ENCODE data around the gene AGK.
"Not testable (repeated sequence)": the region's sequence is repeated elsewhere in the genome, so short reads cannot be mapped to it uniquely, and the experiment has no call there.

AGK gene

DNA sequence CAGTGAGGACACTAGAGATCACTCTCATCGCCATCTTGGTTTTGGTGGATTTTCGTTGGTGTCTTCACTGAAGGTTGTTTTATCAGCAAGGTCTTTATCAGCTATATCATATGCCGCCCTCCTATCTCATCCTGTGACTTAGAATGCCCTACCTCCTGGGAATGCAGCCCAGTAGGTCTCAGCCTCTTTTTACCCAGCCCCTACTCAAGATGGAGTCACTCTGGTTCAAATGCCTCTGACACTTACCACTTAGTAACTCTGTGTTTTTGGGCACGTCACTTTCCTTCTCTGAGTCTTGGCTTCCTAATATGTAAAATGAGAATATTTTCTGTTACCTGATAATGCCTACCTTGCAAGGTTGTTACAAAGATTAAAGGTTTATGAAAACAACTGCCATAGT is 37.7 kb downstream of the AGK start:
- DNase-seq: no peak

DNA sequence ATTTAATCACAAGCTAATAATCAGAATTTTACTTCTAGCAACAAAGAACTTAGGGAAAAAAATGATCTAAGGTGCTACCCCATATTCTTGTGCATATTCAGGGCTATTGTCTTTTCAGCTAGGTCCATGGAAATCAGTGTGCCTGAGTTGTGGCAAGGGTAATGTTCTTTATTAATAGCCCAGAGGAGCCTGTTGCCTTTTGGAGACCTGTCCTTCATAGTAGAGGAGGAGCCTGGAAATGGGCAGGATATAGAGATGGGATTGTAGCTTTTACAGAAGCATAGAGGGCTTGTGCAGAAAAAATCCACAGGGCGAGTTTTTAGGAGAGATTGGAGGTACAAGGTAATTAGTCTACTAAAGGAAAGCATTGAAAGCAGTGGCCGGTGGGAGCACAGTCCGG is 38.9 kb downstream of the AGK start:
- no peak for DNase-seq

DNA sequence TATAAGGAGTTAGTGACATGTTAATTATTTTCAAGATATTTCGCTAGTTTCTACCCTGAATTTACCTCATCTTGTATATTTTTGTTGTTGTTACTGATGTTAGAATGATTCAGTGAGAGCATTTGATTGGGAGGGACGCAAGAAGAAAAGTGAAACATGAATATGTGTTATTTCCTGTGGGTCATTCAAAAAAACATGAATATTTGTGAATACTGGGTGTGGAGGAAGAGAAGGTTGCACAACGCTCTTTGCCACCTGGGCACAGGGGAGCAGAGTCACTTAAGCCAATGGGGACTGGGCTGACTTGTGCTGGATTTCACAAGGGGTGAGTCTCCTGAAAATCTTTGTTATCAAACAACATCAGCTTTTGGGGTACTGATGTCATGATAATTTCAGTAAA is 39.5 kb downstream of the AGK start:
- DNase-seq: no peak

DNA sequence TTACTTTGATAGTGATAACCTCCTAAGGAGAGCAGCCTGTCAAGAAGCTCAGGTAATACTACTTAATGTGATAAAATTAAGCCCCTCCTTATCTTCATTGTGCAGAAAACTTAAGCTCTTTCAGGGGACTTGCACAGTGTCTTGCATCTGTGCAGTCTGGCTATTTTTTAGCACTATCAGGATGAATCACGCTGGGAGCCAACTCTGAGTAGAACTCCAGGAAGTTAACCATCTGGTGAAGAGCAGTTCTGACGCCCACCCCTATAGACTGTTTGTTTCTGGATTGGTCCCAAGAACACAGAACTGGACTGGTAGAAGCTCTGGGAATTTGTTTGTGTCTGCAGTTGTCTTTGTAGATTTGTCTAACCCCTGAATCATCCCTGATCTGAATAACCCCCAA is 41.9 kb downstream of the AGK start:
- peak; percentile 7 for DNase-seq

DNA sequence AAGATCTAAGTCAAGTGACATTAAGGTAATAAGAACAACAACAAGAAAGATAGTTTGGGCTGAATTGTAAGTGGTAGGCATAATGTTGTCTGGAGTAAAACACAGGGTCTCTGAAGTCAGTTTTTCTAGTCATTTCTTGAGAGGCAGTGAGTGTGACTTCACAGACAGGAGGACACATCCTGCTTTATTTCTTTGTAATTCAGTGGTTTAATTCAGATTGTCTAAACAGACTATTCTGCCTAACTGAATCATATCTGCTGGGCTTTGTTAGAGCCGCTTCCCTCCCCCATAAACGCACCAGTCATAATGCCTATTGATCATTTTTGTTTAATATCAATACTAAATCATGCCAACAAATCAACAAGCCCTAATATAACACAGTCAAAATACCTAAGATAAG is 46.8 kb downstream of the AGK start:
- no peak for DNase-seq

DNA sequence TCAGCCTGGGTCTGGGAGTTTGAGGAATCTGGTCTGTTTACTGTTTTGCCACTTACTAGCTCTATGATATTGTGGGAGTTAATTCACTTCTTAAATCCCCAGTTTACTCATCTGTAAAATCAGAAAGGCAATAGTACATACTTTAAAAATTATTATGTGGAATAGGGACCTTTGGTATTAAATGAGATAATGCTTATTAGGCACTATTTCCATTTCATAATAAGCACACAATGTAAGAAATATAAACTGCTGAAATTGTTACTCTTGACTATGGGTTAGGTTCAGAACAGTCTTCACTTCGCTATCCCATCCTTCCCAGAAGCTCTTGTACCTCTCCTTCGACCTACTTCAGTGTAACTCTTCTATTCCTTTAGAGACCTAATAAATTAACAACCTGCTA is 47.2 kb downstream of the AGK start:
- no peak for DNase-seq

GRCh38 chr7:141600168-141601006 is 49.2 kb downstream of the AGK start:
- no peak for DNase-seq

GRCh38 chr7:141609576-141609975 is 58.4 kb downstream of the AGK start:
- DNase-seq: no peak

GRCh38 chr7:141610671-141611070 is 59.5 kb downstream of the AGK start:
- DNase-seq: peak; percentile 69

DNA sequence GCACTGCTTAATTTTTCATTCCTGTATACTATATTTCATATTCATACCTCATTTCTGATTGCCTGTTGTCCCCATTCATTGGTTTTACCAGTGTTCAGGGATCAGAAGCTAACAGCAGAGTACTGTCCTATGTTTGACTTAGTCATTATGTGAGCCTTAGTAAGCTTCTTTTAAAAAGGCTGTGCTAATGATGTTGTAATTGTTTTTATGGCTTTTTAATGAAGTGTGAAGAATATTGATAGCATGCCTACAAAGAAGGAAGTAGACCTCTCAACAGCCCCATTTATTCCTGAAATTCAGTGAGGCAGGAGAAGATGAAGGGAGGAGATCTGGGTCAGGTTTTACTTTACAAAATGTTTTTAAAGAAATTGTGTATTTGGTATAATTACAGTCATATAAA is 61.7 kb downstream of the AGK start:
- no peak for DNase-seq

GRCh38 chr7:141617280-141617679 is 66.1 kb downstream of the AGK start:
- DNase-seq: no peak

DNA sequence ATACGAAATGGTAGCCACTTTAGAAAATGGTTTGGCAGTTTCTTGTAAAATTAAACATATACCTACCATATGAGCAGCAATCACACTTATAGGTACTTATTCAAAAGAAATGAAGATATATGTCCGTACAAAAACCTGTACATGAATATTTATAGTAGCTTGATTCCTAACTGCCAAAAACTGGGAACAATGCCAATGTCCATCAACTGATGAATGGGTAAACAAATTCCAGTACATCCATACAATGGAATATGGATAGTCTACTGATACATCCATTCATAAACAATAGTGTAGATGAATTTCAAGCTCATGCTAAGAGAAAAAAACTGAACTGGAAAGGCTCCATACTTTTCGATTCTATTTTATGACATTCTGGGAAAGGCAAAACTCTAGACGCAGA is 68.5 kb downstream of the AGK start:
- no peak for DNase-seq

DNA sequence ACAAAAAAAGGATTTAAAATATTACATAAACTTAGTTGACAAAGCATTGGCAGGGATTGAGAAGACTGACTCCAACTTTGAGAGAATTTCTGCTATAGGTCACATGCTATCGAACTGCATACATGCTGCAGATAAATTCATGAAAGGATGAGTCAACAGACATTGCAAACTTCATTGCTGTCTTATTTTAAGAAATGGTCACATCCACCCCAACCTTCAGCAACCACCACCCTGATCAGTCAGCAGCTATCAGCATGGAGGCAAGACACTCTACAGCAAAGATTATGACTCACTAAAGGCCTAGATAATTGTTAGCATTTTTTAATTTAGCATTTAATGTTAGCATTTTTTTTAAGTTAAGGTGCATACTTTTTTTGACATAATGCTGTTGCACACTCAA is 73.6 kb downstream of the AGK start:
- no peak for DNase-seq

GRCh38 chr7:141630621-141631020 is 79.4 kb downstream of the AGK start:
- no peak for DNase-seq

- no peak for DNase-seq
These were observed 80.3 kb downstream of the AGK start for GRCh38 chr7:141631525-141631924.

DNA sequence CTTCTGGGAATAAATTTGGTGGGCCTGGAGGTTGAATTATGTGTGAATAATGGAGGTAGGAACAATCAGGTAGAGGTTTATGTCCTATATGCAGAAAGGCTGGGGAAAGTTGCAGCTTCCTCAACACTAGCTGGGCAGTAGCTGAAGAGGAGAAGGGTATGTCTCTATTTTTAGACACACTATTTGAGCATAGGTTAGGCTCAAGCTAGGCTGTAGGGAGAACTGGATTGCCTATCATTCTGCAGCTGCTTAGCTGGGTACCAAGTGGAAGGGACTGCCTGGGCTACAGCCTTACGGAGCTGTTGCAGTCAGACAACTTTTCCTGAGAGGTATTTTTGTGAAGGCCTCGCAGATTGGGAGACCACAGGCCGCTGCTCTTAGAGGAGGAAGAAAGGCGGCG is 82.9 kb downstream of the AGK start:
- no peak for DNase-seq

- DNase-seq: no peak
These were observed 84.8 kb downstream of the AGK start for GRCh38 chr7:141636053-141636452.

GRCh38 chr7:141640239-141640840 is 89.1 kb downstream of the AGK start:
- DNase-seq: no peak

DNA sequence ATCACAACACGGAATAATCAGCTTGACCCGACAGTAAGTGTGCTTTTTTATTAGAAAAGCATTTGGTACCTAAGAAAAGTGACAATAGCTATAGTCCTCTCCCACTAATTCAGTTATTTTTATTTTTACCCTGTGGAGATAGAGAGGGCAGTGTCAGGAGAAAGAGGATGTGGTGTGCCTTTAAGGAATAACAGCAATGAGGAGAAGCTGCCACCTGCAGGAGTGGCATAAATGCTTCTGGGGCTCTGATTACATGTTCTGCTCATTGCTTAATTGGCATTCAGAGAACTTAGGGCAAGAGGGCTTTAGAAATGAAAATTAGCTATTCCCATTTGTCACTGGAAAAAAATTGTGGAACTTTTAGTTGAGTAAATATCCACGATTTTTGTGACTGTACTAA is 90.7 kb downstream of the AGK start:
- DNase-seq: no peak

DNA sequence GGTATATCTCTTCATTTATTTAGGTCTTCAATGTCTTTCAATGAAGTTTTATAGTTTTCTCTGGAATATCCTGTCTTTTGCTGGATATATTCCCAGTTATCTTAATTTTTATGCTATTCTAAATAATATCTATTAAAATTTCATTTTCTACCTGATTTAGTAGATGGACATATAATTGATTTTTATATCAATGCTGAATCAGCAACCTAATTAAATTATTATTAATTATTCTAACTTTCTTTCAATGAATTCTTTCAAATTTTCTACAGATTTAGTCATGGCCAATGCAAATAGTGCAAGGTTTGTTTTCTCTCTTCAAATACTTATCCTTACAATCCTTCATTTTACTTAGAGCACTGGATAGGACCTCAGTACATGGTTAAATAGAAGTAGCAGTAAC is 94.0 kb downstream of the AGK start:
- no peak for DNase-seq

DNA sequence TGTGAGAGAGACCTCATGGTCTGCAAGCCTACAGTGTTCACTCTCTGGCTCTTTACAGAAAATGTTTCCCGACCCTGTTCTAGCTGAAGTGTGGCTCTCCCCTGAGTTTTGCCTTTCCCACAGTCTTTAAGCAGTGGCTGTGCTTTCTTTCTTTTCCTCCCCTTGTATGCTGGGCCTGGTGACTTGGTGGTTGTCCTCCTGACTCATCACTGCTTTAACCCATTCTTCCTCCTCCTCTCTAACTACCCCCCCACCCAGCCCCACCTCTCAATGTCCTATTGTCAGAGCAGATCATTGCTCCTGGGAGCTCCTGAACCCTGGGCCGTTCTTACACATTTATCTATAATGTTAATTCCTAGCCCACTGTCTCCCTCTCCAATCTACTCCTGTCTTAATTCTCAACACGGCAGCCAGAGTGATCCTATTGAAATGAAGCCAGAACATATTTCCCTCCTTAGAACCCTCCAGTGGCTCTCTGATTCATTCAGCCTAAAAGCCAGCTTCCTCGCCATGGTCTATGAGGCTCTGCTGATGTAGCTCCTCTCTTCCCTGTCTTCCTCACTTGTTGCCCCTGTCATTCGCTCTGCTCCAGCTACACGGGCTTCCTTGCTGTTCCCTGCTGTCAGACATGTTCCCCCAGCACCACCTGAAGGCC is 95.7 kb downstream of the AGK start:
- no peak for DNase-seq

GRCh38 chr7:141647701-141648100 is 96.5 kb downstream of the AGK start:
- not testable (repeated sequence) for DNase-seq

DNA sequence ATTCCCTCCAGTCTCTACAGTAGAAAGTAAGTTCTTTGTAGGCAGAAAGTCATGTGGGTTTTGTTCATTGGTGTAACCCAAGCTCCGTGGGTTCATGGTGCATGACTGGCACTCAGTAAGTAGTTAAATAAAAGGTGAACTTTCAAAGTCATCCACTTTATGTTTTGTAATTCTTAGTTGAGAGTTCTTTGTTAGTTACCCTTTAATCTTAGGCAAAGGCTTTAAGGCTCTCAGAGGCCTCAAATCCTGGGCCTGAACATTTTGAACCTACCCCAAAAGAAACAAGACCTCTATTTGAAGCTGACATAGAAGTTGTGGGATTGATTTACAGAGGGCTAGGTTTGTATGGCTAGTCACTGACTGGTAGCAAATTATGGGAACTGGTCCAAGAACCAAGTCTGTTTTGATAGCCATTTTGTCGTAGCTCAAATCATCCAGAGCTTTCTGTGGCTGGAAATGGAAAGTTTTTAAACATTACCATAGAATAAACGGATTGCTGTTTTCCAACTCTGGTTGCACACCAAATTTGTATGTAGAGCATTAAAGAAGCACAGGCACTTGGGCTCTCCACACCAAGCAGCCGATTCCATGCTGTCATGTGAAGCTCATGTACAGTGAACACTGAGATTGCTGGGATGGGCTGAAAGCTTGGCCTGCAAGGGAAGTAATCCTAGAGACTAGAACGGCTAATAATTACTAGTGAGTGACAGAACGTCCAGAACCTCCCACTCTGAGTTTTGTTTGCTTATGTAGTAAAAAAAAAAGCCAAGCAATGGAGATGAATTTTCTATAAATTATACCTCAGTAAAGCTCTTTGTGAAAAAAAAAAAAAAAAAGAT is 97.3 kb downstream of the AGK start:
- DNase-seq: no peak

All from NCI-H524 treated with DMSO at 0.1 percent for 48 hours (cell line).